Upper lobe of right lung (tissue), 1 donor: Measurements from ENCODE around the gene RNF217. TPM values are rescaled to one million over a fixed set of nuclear protein-coding genes. Genes with fewer than 3 reads are reported as not detected.

ENCODE experiments used
- ATAC-seq: fragments of 200-7000 bp; cut with Tn5 transposase; one replicate; pipeline ENCODE4 v1.9.1; 2020; ENCODE audit warnings: mild to moderate bottlenecking, moderate library complexity
- DNase-seq: peaks from one replicate; pipeline ENCODE4 v3.0.0-alpha.2; 2020
- H3K27ac ChIP-seq: fragments of 200-600 bp; one replicate; pipeline ENCODE4 v1.8.0; 2022
- H3K27me3 ChIP-seq: fragments of 200-600 bp; one replicate; pipeline ENCODE4 v1.8.0; 2022; ENCODE audit warnings: mild to moderate bottlenecking
- H3K36me3 ChIP-seq: fragments of 200-600 bp; one replicate; pipeline ENCODE4 v1.8.0; 2022
- H3K4me1 ChIP-seq: fragments of 200-600 bp; one replicate; pipeline ENCODE4 v1.8.0; 2022
- H3K4me3 ChIP-seq: fragments of 200-600 bp; one replicate; pipeline ENCODE4 v1.8.0; 2022; ENCODE audit warnings: mild to moderate bottlenecking
- H3K9me3 ChIP-seq: fragments of 200-600 bp; one replicate; pipeline ENCODE4 v1.8.0; 2022
- intact Hi-C: fragments of 100-400 bp; cut with DNase I; formaldehyde crosslinking; loops from one replicate; pipeline ENCODE4 v1.11.0; 2022
- total RNA-seq: library from RNA; stranded (reverse); fragmentation: NEBNext Ultra II Directional; extraction: Animal tissue kit (Norgen Biotek cat#: 25700); gene quantifications from one replicate; pipeline ENCODE4 v1.2.1, GENCODE V29; 2021
- TF ChIP-seq, protein P1 (sequence below): fragments of 200-600 bp; IDR thresholded peaks from one replicate; pipeline ENCODE4 v1.8.0; 2022; ENCODE audit warnings: antibody characterized with exemption
- donor health status: DM: no; HTN: yes; CAD: no; lungs with severe emphysema.

RNF217 gene
- total RNA-seq, 1 donor from 2014 or later = 29.2 TPM

DNA sequence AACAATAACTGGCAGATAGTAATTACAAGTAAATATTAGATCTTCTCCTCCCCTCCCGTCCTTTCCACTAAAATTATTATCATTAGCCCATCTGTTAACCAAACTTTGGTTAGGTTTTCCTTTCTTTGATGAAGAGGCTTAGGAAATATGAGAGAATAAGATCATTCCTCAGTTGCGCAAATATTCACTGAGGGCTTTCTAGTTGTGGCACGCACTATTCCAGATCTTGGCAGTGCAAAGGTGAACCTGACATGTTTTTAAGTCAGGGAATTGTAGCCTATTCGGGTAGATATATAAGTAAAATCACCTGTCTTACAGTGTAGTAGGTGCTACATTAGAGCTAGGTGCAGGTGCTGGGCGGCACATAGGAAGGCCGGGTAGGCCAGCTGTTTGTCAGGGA, 31.1 kb downstream of the RNF217 start:
- Histone ChIP-seq H3K9me3 (no peaks in the 10 kb centered on the region), H3K27ac (no peak overlapping the region), H3K4me1 (peaks cover 13% of the 10 kb centered on the region), H3K36me3 (no peaks in the 10 kb centered on the region), H3K4me3 (no peak overlapping the region), H3K27me3 (no peaks in the 10 kb centered on the region)
- TF ChIP-seq, protein P1, sequence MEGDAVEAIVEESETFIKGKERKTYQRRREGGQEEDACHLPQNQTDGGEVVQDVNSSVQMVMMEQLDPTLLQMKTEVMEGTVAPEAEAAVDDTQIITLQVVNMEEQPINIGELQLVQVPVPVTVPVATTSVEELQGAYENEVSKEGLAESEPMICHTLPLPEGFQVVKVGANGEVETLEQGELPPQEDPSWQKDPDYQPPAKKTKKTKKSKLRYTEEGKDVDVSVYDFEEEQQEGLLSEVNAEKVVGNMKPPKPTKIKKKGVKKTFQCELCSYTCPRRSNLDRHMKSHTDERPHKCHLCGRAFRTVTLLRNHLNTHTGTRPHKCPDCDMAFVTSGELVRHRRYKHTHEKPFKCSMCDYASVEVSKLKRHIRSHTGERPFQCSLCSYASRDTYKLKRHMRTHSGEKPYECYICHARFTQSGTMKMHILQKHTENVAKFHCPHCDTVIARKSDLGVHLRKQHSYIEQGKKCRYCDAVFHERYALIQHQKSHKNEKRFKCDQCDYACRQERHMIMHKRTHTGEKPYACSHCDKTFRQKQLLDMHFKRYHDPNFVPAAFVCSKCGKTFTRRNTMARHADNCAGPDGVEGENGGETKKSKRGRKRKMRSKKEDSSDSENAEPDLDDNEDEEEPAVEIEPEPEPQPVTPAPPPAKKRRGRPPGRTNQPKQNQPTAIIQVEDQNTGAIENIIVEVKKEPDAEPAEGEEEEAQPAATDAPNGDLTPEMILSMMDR = no peak
- DNase-seq (no peak), ATAC-seq (no peak)
- intact Hi-C loops = no loop called here

DNA sequence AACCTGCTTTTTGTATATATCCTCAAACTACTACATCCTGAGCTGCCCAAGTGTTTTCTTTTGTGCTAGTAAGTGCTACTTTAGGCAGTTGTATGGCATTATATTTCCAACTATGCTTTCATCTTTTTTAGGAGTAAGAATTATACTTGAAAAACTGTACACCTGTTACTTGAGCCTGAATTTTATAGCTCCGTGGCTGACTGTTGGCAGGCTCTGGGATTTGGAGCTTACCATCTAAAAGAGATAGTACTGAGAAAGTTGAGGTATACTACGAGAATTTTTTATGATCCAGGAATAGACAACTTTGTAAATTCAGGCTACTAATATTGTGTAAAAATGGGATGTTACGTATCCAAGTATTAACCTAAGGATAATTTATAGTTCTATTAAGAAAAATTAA, 32.4 kb downstream of the RNF217 start:
- no peak overlapping the region for H3K4me3 ChIP-seq
- TF ChIP-seq, protein P1 = no peak
- H3K36me3 ChIP-seq = no peaks in the 10 kb centered on the region
- intact Hi-C loops = no loop called here
- no peak overlapping the region for H3K27ac ChIP-seq
- ATAC-seq (no peak), DNase-seq (no peak)
- H3K4me1 ChIP-seq = peaks cover 21% of the 10 kb centered on the region
- no peaks in the 10 kb centered on the region for H3K27me3 ChIP-seq
- no peaks in the 10 kb centered on the region for H3K9me3 ChIP-seq

DNA sequence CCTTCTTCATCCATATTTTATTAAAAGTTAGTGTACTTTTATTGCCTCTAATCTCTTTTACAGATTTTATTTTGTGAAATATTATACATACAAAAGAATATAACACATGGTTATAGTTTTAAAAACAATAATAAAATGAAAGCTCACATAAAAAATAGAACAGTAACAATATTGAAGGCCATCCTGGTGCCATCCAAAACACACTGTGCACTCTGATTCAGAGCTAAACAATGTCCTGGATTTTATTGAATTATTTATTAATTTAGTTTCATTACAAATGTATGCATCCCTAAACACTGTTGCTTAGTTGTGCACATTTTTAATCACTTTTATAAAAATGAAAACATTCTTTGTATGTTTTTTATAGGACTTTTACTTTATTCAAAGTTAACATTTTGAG, 32.9 kb downstream of the RNF217 start:
- no peak overlapping the region for H3K27ac ChIP-seq
- DNase-seq = no peak
- intact Hi-C loops = no loop called here
- TF ChIP-seq, protein P1 = no peak
- no peak overlapping the region for H3K4me3 ChIP-seq
- ATAC-seq = no peak
- no peaks in the 10 kb centered on the region for H3K36me3 ChIP-seq
- H3K4me1 ChIP-seq = peaks cover 21% of the 10 kb centered on the region
- no peaks in the 10 kb centered on the region for H3K9me3 ChIP-seq
- H3K27me3 ChIP-seq = no peaks in the 10 kb centered on the region

DNA sequence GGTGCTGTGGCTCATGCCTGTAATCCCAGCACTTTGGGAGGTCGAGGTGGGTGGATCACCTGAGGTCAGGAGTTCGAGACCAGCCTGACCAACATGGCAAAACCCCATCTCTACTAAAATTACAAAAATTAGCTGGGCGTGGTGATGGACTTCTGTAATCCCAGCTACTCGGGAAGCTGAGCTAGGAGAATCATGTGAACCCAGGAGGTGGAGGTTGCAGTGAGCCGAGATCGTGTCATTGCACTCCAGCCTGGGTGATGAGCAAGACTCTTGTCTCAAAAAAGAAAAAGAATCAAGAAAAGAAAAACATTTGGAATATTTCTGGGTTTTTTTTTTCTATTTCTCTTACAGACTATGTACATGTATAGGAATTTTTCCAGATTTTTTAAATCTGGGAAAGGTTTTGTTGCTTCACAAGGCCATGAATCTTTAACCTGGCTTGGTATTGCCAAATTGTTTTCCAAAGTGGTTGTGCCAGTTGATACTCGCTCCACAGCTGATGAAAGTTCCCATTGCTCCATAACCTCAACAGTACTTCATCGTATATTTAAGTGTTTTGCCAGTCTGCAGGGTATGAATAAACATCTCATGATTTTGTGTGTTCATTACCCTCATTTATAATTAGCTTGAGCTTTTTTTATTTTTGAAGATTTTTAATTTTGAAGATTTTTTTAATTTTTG, 33.5 kb downstream of the RNF217 start:
- DNase-seq (no peak), ATAC-seq (peak; percentile 63)
- Histone ChIP-seq H3K4me1 (peaks cover 21% of the 10 kb centered on the region), H3K36me3 (no peaks in the 10 kb centered on the region), H3K27ac (no peak overlapping the region), H3K9me3 (no peaks in the 10 kb centered on the region), H3K27me3 (no peaks in the 10 kb centered on the region), H3K4me3 (no peak overlapping the region)
- intact Hi-C loops = no loop called here
- TF ChIP-seq, protein P1 = no peak

DNA sequence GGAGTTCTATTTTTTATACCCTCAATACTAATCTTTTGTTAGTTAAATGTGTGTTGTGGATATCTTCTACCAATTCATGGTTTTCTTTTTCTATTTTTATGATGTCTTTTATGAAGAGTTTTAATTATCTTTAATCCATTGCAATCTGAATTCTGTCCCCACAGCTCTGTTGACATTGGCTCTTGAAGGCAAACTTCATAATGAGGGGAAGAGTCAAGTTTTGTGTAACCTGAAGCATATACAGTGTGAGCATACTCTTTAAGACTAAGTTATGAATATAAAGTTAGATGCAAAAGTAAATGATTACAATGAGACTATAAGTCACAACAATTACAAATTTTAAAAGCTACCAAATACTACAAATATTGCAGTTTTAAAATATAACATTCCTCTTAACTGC, 34.2 kb downstream of the RNF217 start:
- ATAC-seq (no peak), DNase-seq (no peak)
- Histone ChIP-seq H3K27me3 (no peaks in the 10 kb centered on the region), H3K27ac (no peak overlapping the region), H3K36me3 (no peaks in the 10 kb centered on the region), H3K9me3 (no peaks in the 10 kb centered on the region), H3K4me1 (peaks cover 21% of the 10 kb centered on the region), H3K4me3 (no peak overlapping the region)
- TF ChIP-seq, protein P1 = no peak
- intact Hi-C loops = no loop called here
